ENCODE measurements around the gene KNDC1. TPM values are rescaled to one million over a fixed set of nuclear protein-coding genes. Genes with fewer than 3 reads are reported as not detected.

The KNDC1 gene
- total and polyA plus RNA-seq, 2 of the 13 experiments (the other 11 are each of a cell fraction or from before 2014, with no cell fraction given): 0.69 TPM; not detected in 1

GRCh38 chr10:133161486-133162109 lies 1.6 kb downstream of the KNDC1 start:
- no peak overlapping the region for H3K9ac ChIP-seq (ENCODE audit: insufficient read depth, low read depth, low read length)
- intact Hi-C loops (cut with micrococcal nuclease; ENCODE audit: unreplicated experiment) (no loop called here), in situ Hi-C loops (cut with HindIII; ENCODE audit: extremely low pct_ligation_motif_present, low pct_unique_long_range_greater_than_20kb) (no loop called here)
- BruUV-seq (replicated peaks): no TSS peak
- POLR2A ChIA-PET: no interaction called here
- WGBS (ENCODE audit: low lambda C conversion rate): 53% methylated on average over 23 of the region's 33 CpGs
- no peak overlapping the region for H3K27ac ChIP-seq (ENCODE audit: extremely low read length, insufficient read depth, low read length)
- peaks cover 7 to 40% of the 10 kb centered on the region in 2 experiments for H3K27me3 ChIP-seq (ENCODE audit: control insufficient read depth in 1 of 2, insufficient read depth in 2 of 2, low read length in 2 of 2)
- H3K36me3 ChIP-seq (replicated peaks in 1 of 2; ENCODE audit: control insufficient read depth in 1 of 2, insufficient read depth in 2 of 2, low read length in 2 of 2): no peaks in the 10 kb centered on the region
- H3K9me3 ChIP-seq (ENCODE audit: low read length): no peaks in the 10 kb centered on the region
- CTCF ChIA-PET (ENCODE audit: low intra/inter-chr PET ratio, low total read pairs): no interaction called here
- no peak overlapping the region for H2AFZ ChIP-seq (ENCODE audit: low read length)
- no peak for TF ChIP-seq BCL6 (CRISPR knock-in tag; IDR thresholded peaks at IDR 0.05)
- DNase-seq (ENCODE audit: low spot score) (no peak), FAIRE-seq (no peak), ATAC-seq (peak; percentile 5)
- H3K4me2 ChIP-seq (ENCODE audit: low read depth, low read length): peak overlapping the region; percentile 47
- no peaks in the 10 kb centered on the region for H3K79me2 ChIP-seq (ENCODE audit: insufficient read depth, low read length)
- H3K4me1 ChIP-seq (ENCODE audit: insufficient read depth, low read length): peaks cover 17% of the 10 kb centered on the region
- H3K4me3 ChIP-seq (replicated peaks in 1 of 3; ENCODE audit: insufficient read depth in 1 of 3, low read depth in 2 of 3, low read length in 3 of 3): peak overlapping the region in 1 of 3 experiments; percentile 64; a peak in 2 of 6 replicates
- no peaks in the 10 kb centered on the region for H4K20me1 ChIP-seq (ENCODE audit: insufficient read depth, low read length)

- H3K27me3 ChIP-seq (ENCODE audit: control insufficient read depth in 1 of 2, insufficient read depth in 2 of 2, low read length in 2 of 2): peaks cover 7 to 40% of the 10 kb centered on the region in 2 experiments
- in situ Hi-C loops (cut with HindIII; ENCODE audit: extremely low pct_ligation_motif_present, low pct_unique_long_range_greater_than_20kb): no loop called here
- CTCF ChIA-PET (ENCODE audit: low intra/inter-chr PET ratio, low total read pairs): no interaction called here
- DNase-seq (ENCODE audit: low spot score): peak; percentile 25
- H3K9me3 ChIP-seq (ENCODE audit: low read length): no peaks in the 10 kb centered on the region
- ATAC-seq: peak; percentile 26; the same call in 1 of the 3 replicates
- no peak overlapping the region for H3K4me2 ChIP-seq (ENCODE audit: low read depth, low read length)
- POLR2A ChIA-PET: no interaction called here
- WGBS (ENCODE audit: low lambda C conversion rate): 59% methylated on average over 13 of the region's 22 CpGs
- no peaks in the 10 kb centered on the region for H3K79me2 ChIP-seq (ENCODE audit: insufficient read depth, low read length)
- no TSS peak for BruUV-seq (replicated peaks)
- no peak overlapping the region for H3K4me3 ChIP-seq (replicated peaks in 1 of 3; ENCODE audit: insufficient read depth in 1 of 3, low read depth in 2 of 3, low read length in 3 of 3)
- no peaks in the 10 kb centered on the region for H3K36me3 ChIP-seq (replicated peaks in 1 of 2; ENCODE audit: control insufficient read depth in 1 of 2, insufficient read depth in 2 of 2, low read length in 2 of 2)
- peaks cover 17% of the 10 kb centered on the region for H3K4me1 ChIP-seq (ENCODE audit: insufficient read depth, low read length)
- intact Hi-C loops (cut with micrococcal nuclease; ENCODE audit: unreplicated experiment): no loop called here
- H3K27ac ChIP-seq (ENCODE audit: extremely low read length, insufficient read depth, low read length): no peak overlapping the region
- no peak for FAIRE-seq
- no peak overlapping the region for H3K9ac ChIP-seq (ENCODE audit: insufficient read depth, low read depth, low read length)
- H4K20me1 ChIP-seq (ENCODE audit: insufficient read depth, low read length): no peaks in the 10 kb centered on the region
- no peak overlapping the region for H2AFZ ChIP-seq (ENCODE audit: low read length)
- TF ChIP-seq CEBPG (CRISPR knock-in tag; IDR thresholded peaks at IDR 0.05) (peak; percentile 91), THRA (CRISPR knock-in tag; IDR thresholded peaks at IDR 0.05; ENCODE audit: borderline replicate concordance) (peak; percentile 91; the same call in 1 of the 2 replicates), ATF4 (CRISPR knock-in tag; IDR thresholded peaks at IDR 0.05) (peak in 1 of 2 experiments; percentile 94; a peak in 2 of 4 replicates), ATF7 (IDR thresholded peaks at IDR 0.05) (0 out of 2 replicates have a peak, but pooled peaks have one; percentile 30), ATF7 (CRISPR knock-in tag; IDR thresholded peaks at IDR 0.05) (no peak), RXRB (CRISPR knock-in tag; IDR thresholded peaks at IDR 0.05; ENCODE audit: borderline replicate concordance) (peak; percentile 67; the same call in 1 of the 2 replicates), RXRA (CRISPR knock-in tag; IDR thresholded peaks at IDR 0.05) (peak; percentile 67; the same call in 1 of the 2 replicates), HMG20A (CRISPR knock-in tag; IDR thresholded peaks at IDR 0.05; ENCODE audit: borderline replicate concordance) (no peak), ZNF800 (CRISPR knock-in tag; IDR thresholded peaks at IDR 0.05) (no peak), SSRP1 (CRISPR knock-in tag; IDR thresholded peaks at IDR 0.05) (no peak), NR2F6 (IDR thresholded peaks at IDR 0.05) (no peak), NR2F6 (CRISPR knock-in tag; IDR thresholded peaks at IDR 0.05) (peak; percentile 43; the same call in 1 of the 2 replicates)
Measured at GRCh38 chr10:133162178-133162909, 2.3 kb downstream of the KNDC1 start.

All from HepG2 (cell line).